Gastrocnemius medialis (tissue), 4 donors: ENCODE results near the gene VTN. TPM values are rescaled to one million over a fixed set of nuclear protein-coding genes. Genes with fewer than 3 reads are reported as not detected.

ENCODE experiments used
- ATAC-seq, 2 donors: fragments of 150-250 bp; one replicate each; pipeline ENCODE4 v1.9.1; 2016
- DNase-seq, 2 donors: peaks; one replicate each; pipeline ENCODE4 v3.0.0-alpha.2; 2019
- H3K27ac ChIP-seq, 4 donors: fragments of 200-600 bp; sonication (generic); 1 replicate in 1 of 4; 2 replicates in 3 of 4; pipeline ENCODE4 v1.5.1; 2016 to 2018; ENCODE audit warnings: mild to moderate bottlenecking in 2 of 4, moderate library complexity in 1 of 4
- H3K27me3 ChIP-seq, 3 donors: fragments of 200-600 bp; sonication (generic) in 2 of 3; 1 replicate in 1 of 3; 2 replicates in 2 of 3; pipeline versions ENCODE4 v1.5.1 to v1.6.0; 2016 to 2019; ENCODE audit warnings: mild to moderate bottlenecking in 1 of 3, moderate library complexity in 1 of 3
- H3K36me3 ChIP-seq, 2 donors: fragments of 200-600 bp; sonication (generic) in 1 of 2; one replicate each; pipeline ENCODE4 v1.5.1; 2017 to 2018
- H3K4me1 ChIP-seq, 2 donors: fragments of 200-600 bp; sonication (generic) in 1 of 2; one replicate each; pipeline ENCODE4 v1.5.1; 2016 to 2017; ENCODE audit warnings: mild to moderate bottlenecking in 2 of 2
- H3K4me3 ChIP-seq, 4 donors: fragments of 200-600 bp; sonication (generic) in 3 of 4; 1 replicate in 1 of 4; 2 replicates in 3 of 4; pipeline ENCODE4 v1.5.1; 2016 to 2019; ENCODE audit warnings: mild to moderate bottlenecking in 2 of 4
- H3K9me3 ChIP-seq, 3 donors: fragments of 200-600 bp; sonication (generic) in 2 of 3; 1 replicate in 1 of 3; 2 replicates in 2 of 3; pipeline ENCODE4 v1.5.1; 2016 to 2019
- CTCF ChIP-seq, 5 experiments: fragments of 450-650 bp in 3 of 5; fragments of 200-600 bp in 2 of 5; sonication (generic) in 2 of 5; IDR thresholded peaks in 4 of 5; conservative IDR thresholded peaks in 1 of 5; 1 replicate in 4 of 5; 2 replicates in 1 of 5; pipeline ENCODE4 v1.5.1; 2016 to 2019; ENCODE audit warnings: antibody characterized with exemption in 5 of 5, mild to moderate bottlenecking in 3 of 5, moderate library complexity in 3 of 5
- POLR2A ChIP-seq, 2 donors: fragments of 450-650 bp; IDR thresholded peaks; one replicate each; pipeline ENCODE4 v1.6.1; 2017; ENCODE audit warnings: antibody characterized with exemption in 2 of 2, mild to moderate bottlenecking in 2 of 2, moderate library complexity in 2 of 2
- in situ Hi-C, 4 donors: fragments of 200-750 bp; cut with MboI; loops; one replicate each; pipeline versions ENCODE4 v1.15.0 to v1.8.0; 2017; ENCODE audit warnings: low sequenced_read_pairs in 4 of 4
- intact Hi-C: fragments of 100-400 bp; cut with DNase I; formaldehyde crosslinking; loops from one replicate; pipeline ENCODE4 v1.15.1; 2023; ENCODE audit warnings: low total_unique reads
- total RNA-seq, 4 donors: library from RNA; depleted of rRNA; stranded (reverse); fragments of >200 nt; gene quantifications; one replicate each; pipeline versions ENCODE4 v1.1.0 to v1.2.3, GENCODE V29; 2016

VTN gene
- total RNA-seq, 4 donors from 2014 or later: 3.8 to 11.5 TPM; not detected in 2

DNA sequence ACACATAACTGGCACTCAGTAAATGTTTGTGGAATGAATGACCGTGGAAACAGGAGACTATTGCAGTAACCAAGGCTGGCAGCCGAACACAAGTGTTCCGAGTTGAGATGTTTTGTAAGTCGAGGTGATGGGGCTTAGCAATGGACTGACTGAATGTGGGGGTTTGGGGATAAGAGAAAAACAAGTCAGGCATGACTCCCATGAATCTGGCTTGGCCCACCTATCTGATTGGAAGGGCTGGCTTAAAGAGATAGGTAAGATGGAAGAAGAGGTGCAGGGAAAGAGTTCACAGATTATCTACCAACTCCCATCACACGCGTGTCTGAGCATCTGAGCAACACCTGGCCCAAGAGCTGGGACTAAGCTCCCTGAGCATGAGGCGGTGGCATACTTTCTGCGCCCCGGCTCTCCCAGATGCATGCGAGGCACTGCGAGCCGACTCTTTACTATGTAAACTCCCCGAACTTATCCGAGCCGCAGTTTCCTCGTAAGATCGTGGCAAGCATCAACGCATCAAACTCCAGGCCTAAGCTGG, 35.4 kb downstream of the VTN start:
- Histone ChIP-seq H3K4me1 (peaks cover 38 to 41% of the 10 kb centered on the region in 2 donors), H3K9me3 (no peaks in the 10 kb centered on the region), H3K36me3 (peaks cover 0 to 15% of the 10 kb centered on the region in 2 donors), H3K27me3 (no peaks in the 10 kb centered on the region), H3K27ac (peak overlapping the region; percentile 77 to 91 (median 88)), H3K4me3 (peak overlapping the region; percentile 70 to 99 (median 94))
- TF ChIP-seq CTCF (IDR thresholded peaks at IDR 0.05 in 4 of 5, conservative IDR thresholded peaks at IDR 0.05 in 1 of 5): no peak
- TF ChIP-seq POLR2A (IDR thresholded peaks at IDR 0.05): no peak
- intact Hi-C loops (loop anchor here (1.0 to 10.0 kb wide), 5 partner anchors 15 to 618 kb away; partner anchors contain the start of genes LYRM9, POLDIP2 and TMEM97), in situ Hi-C loops (loop anchor here in 3 of 4 donors (10.0 to 25.0 kb wide), 3 partner anchors 290 to 628 kb away; partner anchors contain the start of genes PHF12 (in 3 of the 3) and NLK (in 1 of the 3))
- ATAC-seq (peak in 1 of 2 donors; percentile 0), DNase-seq (no peak)

DNA sequence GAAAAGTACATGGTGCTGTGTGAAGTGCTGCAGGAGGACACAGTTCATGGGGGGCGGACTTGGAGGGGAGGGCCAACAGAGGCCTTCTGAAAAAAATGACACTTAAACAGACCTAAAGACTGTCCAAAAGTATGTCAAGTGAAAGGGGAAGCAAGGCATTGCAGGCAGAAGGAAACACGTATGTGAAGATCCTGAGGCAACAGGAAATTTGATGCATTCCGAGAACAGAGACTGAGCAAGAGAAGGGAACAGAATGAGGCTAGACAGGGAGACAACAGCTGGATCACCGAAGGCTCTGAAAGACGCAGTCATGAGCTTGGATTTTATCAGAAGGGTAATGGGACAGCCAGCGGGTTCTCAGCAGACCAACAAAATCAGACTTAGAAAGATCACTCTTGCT, 35.9 kb downstream of the VTN start:
- H3K4me1 ChIP-seq: peaks cover 38 to 41% of the 10 kb centered on the region in 2 donors
- TF ChIP-seq CTCF (IDR thresholded peaks at IDR 0.05 in 4 of 5, conservative IDR thresholded peaks at IDR 0.05 in 1 of 5): no peak
- no peak for TF ChIP-seq POLR2A (IDR thresholded peaks at IDR 0.05)
- H3K36me3 ChIP-seq: peaks cover 0 to 21% of the 10 kb centered on the region in 2 donors
- in situ Hi-C loops: loop anchor here in 3 of 4 donors (10.0 to 25.0 kb wide), 3 partner anchors 289 to 628 kb away; partner anchors contain the start of genes PHF12 (in 3 of the 3) and NLK (in 1 of the 3)
- intact Hi-C loops: loop anchor here (2.0 to 10.0 kb wide), 2 partner anchors 293 to 439 kb away; partner anchors contain the start of gene LYRM9
- ATAC-seq (no peak), DNase-seq (no peak)
- H3K9me3 ChIP-seq: no peaks in the 10 kb centered on the region
- no peaks in the 10 kb centered on the region for H3K27me3 ChIP-seq
- H3K4me3 ChIP-seq: peak overlapping the region; percentile 70 to 99 (median 94)
- H3K27ac ChIP-seq: peak overlapping the region in 3 of 4 donors; percentile 77 to 90 (median 86)

GRCh38 chr17:28333083-28333746, 36.9 kb downstream of the VTN start:
- no peak overlapping the region for H3K27ac ChIP-seq
- H3K4me3 ChIP-seq: no peak overlapping the region
- no peak for ATAC-seq
- peaks cover 34 to 40% of the 10 kb centered on the region in 2 donors for H3K4me1 ChIP-seq
- no peak for DNase-seq
- H3K36me3 ChIP-seq: peaks cover 0 to 31% of the 10 kb centered on the region in 2 donors
- in situ Hi-C loops (loop anchor here in 3 of 4 donors (10.0 to 25.0 kb wide), 3 partner anchors 288 to 629 kb away; partner anchors contain the start of genes PHF12 (in 3 of the 3) and NLK (in 1 of the 3)), intact Hi-C loops (loop anchor here (10.0 kb wide), 1 partner anchor 438 kb away; the partner anchor contains the start of gene LYRM9)
- H3K9me3 ChIP-seq: no peaks in the 10 kb centered on the region
- TF ChIP-seq CTCF (IDR thresholded peaks at IDR 0.05 in 4 of 5, conservative IDR thresholded peaks at IDR 0.05 in 1 of 5) (no peak), POLR2A (IDR thresholded peaks at IDR 0.05) (no peak)
- no peaks in the 10 kb centered on the region for H3K27me3 ChIP-seq

GRCh38 chr17:28331891-28332420, 38.2 kb downstream of the VTN start:
- Histone ChIP-seq H3K4me1 (peaks cover 24 to 27% of the 10 kb centered on the region in 2 donors), H3K27me3 (no peaks in the 10 kb centered on the region), H3K9me3 (no peaks in the 10 kb centered on the region), H3K36me3 (peaks cover 0 to 43% of the 10 kb centered on the region in 2 donors), H3K4me3 (no peak overlapping the region), H3K27ac (no peak overlapping the region)
- in situ Hi-C loops: loop anchor here in 3 of 4 donors (10.0 to 25.0 kb wide), 3 partner anchors 287 to 630 kb away; partner anchors contain the start of genes PHF12 (in 3 of the 3) and NLK (in 1 of the 3)
- ATAC-seq (no peak), DNase-seq (no peak)
- no peak for TF ChIP-seq CTCF (IDR thresholded peaks at IDR 0.05 in 4 of 5, conservative IDR thresholded peaks at IDR 0.05 in 1 of 5)
- TF ChIP-seq POLR2A (IDR thresholded peaks at IDR 0.05): no peak
- intact Hi-C loops: loop anchor here (10.0 kb wide), 1 partner anchor 437 kb away; the partner anchor contains the start of gene LYRM9
